ENCODE results near the gene MVK. TPM values are rescaled to one million over a fixed set of nuclear protein-coding genes. Genes with fewer than 3 reads are reported as not detected.

The MVK gene
- total and polyA plus RNA-seq, 2 experiments from 2014 or later, result 18.3 to 34.3 TPM

GRCh38 chr12:109545826-109546225 is 27.8 kb upstream of the MVK start:
- Histone ChIP-seq H3K4me1 (ENCODE audit: insufficient read depth) (no peaks in the 10 kb centered on the region), H3K9me3 (ENCODE audit: low read depth) (no peaks in the 10 kb centered on the region), H2AFZ (no peak overlapping the region), H3K4me2 (no peak overlapping the region), H3K9me2 (replicated peaks; ENCODE audit: insufficient read depth) (no peaks in the 10 kb centered on the region), H3K27ac (no peak overlapping the region), H3K4me3 (no peak overlapping the region), H3K79me2 (no peaks in the 10 kb centered on the region), H3K36me3 (replicated peaks; ENCODE audit: insufficient read depth, low read depth) (no peaks in the 10 kb centered on the region), H3K27me3 (peaks cover 2% of the 10 kb centered on the region), H4K20me1 (ENCODE audit: insufficient read depth, poor library complexity, severe bottlenecking) (no peaks in the 10 kb centered on the region)
- 80% methylated on average over 5 of the region's 5 CpGs for WGBS (ENCODE audit: low lambda C conversion rate, missing lambda C conversion rate)
- DNase-seq (ENCODE audit: low spot score), result no peak
- no peak for TF ChIP-seq EZH2phosphoT487 (IDR thresholded peaks at IDR 0.05; ENCODE audit: low read depth, severe bottlenecking, unreplicated experiment)
- no peak for TF ChIP-seq EZH2 (IDR thresholded peaks at IDR 0.05; ENCODE audit: borderline replicate concordance)
- TF ChIP-seq CTCF (IDR thresholded peaks at IDR 0.05; ENCODE audit: poor library complexity), result no peak

- no peak overlapping the region for H2AFZ ChIP-seq
- H3K4me3 ChIP-seq, result no peak overlapping the region
- H3K4me2 ChIP-seq, result no peak overlapping the region
- no peaks in the 10 kb centered on the region for H3K9me3 ChIP-seq (ENCODE audit: low read depth)
- peaks cover 2% of the 10 kb centered on the region for H3K27me3 ChIP-seq
- H3K9me2 ChIP-seq (replicated peaks; ENCODE audit: insufficient read depth), result no peaks in the 10 kb centered on the region
- WGBS (ENCODE audit: low lambda C conversion rate, missing lambda C conversion rate), result 96% methylated on average over 18 of the region's 18 CpGs
- TF ChIP-seq EZH2phosphoT487 (IDR thresholded peaks at IDR 0.05; ENCODE audit: low read depth, severe bottlenecking, unreplicated experiment) (no peak), EZH2 (IDR thresholded peaks at IDR 0.05; ENCODE audit: borderline replicate concordance) (no peak), CTCF (IDR thresholded peaks at IDR 0.05; ENCODE audit: poor library complexity) (no peak)
- H4K20me1 ChIP-seq (ENCODE audit: insufficient read depth, poor library complexity, severe bottlenecking), result no peaks in the 10 kb centered on the region
- H3K36me3 ChIP-seq (replicated peaks; ENCODE audit: insufficient read depth, low read depth), result no peaks in the 10 kb centered on the region
- DNase-seq (ENCODE audit: low spot score), result no peak
- no peaks in the 10 kb centered on the region for H3K4me1 ChIP-seq (ENCODE audit: insufficient read depth)
- no peaks in the 10 kb centered on the region for H3K79me2 ChIP-seq
- H3K27ac ChIP-seq, result no peak overlapping the region
Observed at GRCh38 chr12:109547286-109547685, 26.3 kb upstream of the MVK start.

GRCh38 chr12:109548258-109548657 is 25.3 kb upstream of the MVK start:
- H3K9me3 ChIP-seq (ENCODE audit: low read depth), result no peaks in the 10 kb centered on the region
- no peak overlapping the region for H3K4me2 ChIP-seq
- no peak overlapping the region for H3K4me3 ChIP-seq
- no peak for TF ChIP-seq EZH2phosphoT487 (IDR thresholded peaks at IDR 0.05; ENCODE audit: low read depth, severe bottlenecking, unreplicated experiment)
- TF ChIP-seq EZH2 (IDR thresholded peaks at IDR 0.05; ENCODE audit: borderline replicate concordance), result no peak
- no peak for TF ChIP-seq CTCF (IDR thresholded peaks at IDR 0.05; ENCODE audit: poor library complexity)
- WGBS (ENCODE audit: low lambda C conversion rate, missing lambda C conversion rate), result 80% methylated on average over 4 of the region's 4 CpGs
- no peak for DNase-seq (ENCODE audit: low spot score)
- peaks cover 2% of the 10 kb centered on the region for H3K27me3 ChIP-seq
- H2AFZ ChIP-seq, result no peak overlapping the region
- H4K20me1 ChIP-seq (ENCODE audit: insufficient read depth, poor library complexity, severe bottlenecking), result no peaks in the 10 kb centered on the region
- no peaks in the 10 kb centered on the region for H3K79me2 ChIP-seq
- H3K27ac ChIP-seq, result no peak overlapping the region
- H3K36me3 ChIP-seq (replicated peaks; ENCODE audit: insufficient read depth, low read depth), result no peaks in the 10 kb centered on the region
- no peaks in the 10 kb centered on the region for H3K9me2 ChIP-seq (replicated peaks; ENCODE audit: insufficient read depth)
- no peaks in the 10 kb centered on the region for H3K4me1 ChIP-seq (ENCODE audit: insufficient read depth)
